HG03342 (cell line): ENCODE measurements around the gene ZNF487.

Experiments used
- ATAC-seq: cut with Tn5 transposase; IDR thresholded peaks from one replicate; pipeline ENCODE4 v1.9.1; 2021; ENCODE audit warnings: mild to moderate bottlenecking, moderate library complexity; ENCODE audit not compliant: unreplicated experiment

ZNF487 gene

GRCh38 chr10:43482319-43483078, 45.6 kb downstream of the ZNF487 start:
- no peak for ATAC-seq

- no peak for ATAC-seq
These were observed 54.9 kb downstream of the ZNF487 start for GRCh38 chr10:43491855-43492254.

- no peak for ATAC-seq
These were observed 66.0 kb downstream of the ZNF487 start for GRCh38 chr10:43502931-43503330.

GRCh38 chr10:43524434-43525247, 87.7 kb downstream of the ZNF487 start:
- no peak for ATAC-seq
